Ovary (tissue), 9 donors: ENCODE measurements around the gene RXFP4. TPM values are rescaled to one million over a fixed set of nuclear protein-coding genes. Genes with fewer than 3 reads are reported as not detected.

Source experiments
- DNase-seq, 5 donors: peaks; one replicate each; pipeline ENCODE4 v3.0.0-alpha.2; 2019 to 2020
- H3K27ac ChIP-seq, 2 donors: fragments of 200-600 bp; one replicate each; pipeline versions ENCODE4 v1.5.1 to v1.8.0; 2019 to 2022
- H3K27me3 ChIP-seq: fragments of 200-600 bp; one replicate; pipeline ENCODE4 v1.8.0; 2022
- H3K36me3 ChIP-seq: fragments of 200-600 bp; sonication (generic); one replicate; pipeline ENCODE4 v1.5.1; 2019
- H3K4me1 ChIP-seq: one replicate; pipeline ENCODE4 v1.8.1; 2013; ENCODE audit warnings: mild to moderate bottlenecking, moderate library complexity; ENCODE audit not compliant: insufficient read depth
- H3K4me3 ChIP-seq: fragments of 200-600 bp; sonication (generic); one replicate; pipeline ENCODE4 v1.5.1; 2017
- H3K9me3 ChIP-seq, 2 donors: fragments of 200-600 bp in 1 of 2; sonication (generic) in 1 of 2; one replicate each; pipeline versions ENCODE4 v1.5.1 to v1.8.1; 2013 to 2019; ENCODE audit warnings: mild to moderate bottlenecking in 1 of 2, moderate library complexity in 1 of 2
- EP300 ChIP-seq: sonication (generic); formaldehyde crosslinking; IDR thresholded peaks from one replicate; pipeline ENCODE4 v1.6.1; 2017; ENCODE audit warnings: antibody characterized with exemption
- POLR2A ChIP-seq: fragments of 450-650 bp; IDR thresholded peaks from one replicate; pipeline ENCODE4 v1.6.1; 2017; ENCODE audit warnings: antibody characterized with exemption, mild to moderate bottlenecking, moderate library complexity
- WGBS, 3 donors: extraction: QIAGEN DNeasy Blood & Tissue Kit in 1 of 3; methylation state at CpG; one replicate each; pipeline versions ENCODE4 v1.1.5 to v1.1.7; 2013 to 2017; 5-methylcytosine and 5-hydroxymethylcytosine counted together
- intact Hi-C, 4 donors: fragments of 100-400 bp; cut with DNase I; formaldehyde crosslinking; loops; one replicate each; pipeline versions ENCODE4 v1.11.0 to v1.15.1; 2022 to 2023
- polyA plus RNA-seq, 2 donors: library from polyadenylated mRNA; stranded (reverse); fragments of 200-250 nt in 1 of 2; fragments of 350-450 nt in 1 of 2; fragmentation: Illumina TruSeq in 1 of 2; extraction: RNeasy Lipid Tissue Mini Kit (QIAGEN cat#74804) in 1 of 2; gene quantifications; one replicate each; pipeline ENCODE4 v1.2.3, GENCODE V29; 2013 to 2014
- total RNA-seq, 7 donors: library from RNA; depleted of rRNA in 2 of 7; stranded (reverse); fragments of >200 nt in 2 of 7; fragmentation: NEBNext Ultra II Directional in 3 of 7; extraction: Animal tissue kit (Norgen Biotek cat#: 25700) in 3 of 7; gene quantifications; one replicate each; pipeline versions ENCODE4 v1.1.0 to v1.2.4, GENCODE V29; 2016 to 2023
- TF ChIP-seq, protein P1 (sequence below), 3 donors: fragments of 450-650 bp in 2 of 3; fragments of 200-600 bp in 1 of 3; IDR thresholded peaks; one replicate each; pipeline versions ENCODE4 v1.5.1 to v1.8.0; 2016 to 2022; ENCODE audit warnings: antibody characterized with exemption in 3 of 3, mild to moderate bottlenecking in 1 of 3
- donor health status: DM: no; HTN: no; CAD: no; lungs with moderate emphysema.
- donor health status: DM: no; HTN: no; CAD: no.
- donor health status: Bipolar disorder and iron deficiency.
- donor health status: DM: yes; HTN: yes; CAD: no.
- donor health status: DM: no; HTN: no; CAD: no.
- donor health status: DM: yes; HTN: yes; CAD: no.

The RXFP4 gene
- total and polyA plus RNA-seq, 9 donors = not detected

- intact Hi-C loops = no loop called here
- TF ChIP-seq EP300 = no peak
- TF ChIP-seq POLR2A = no peak
- TF ChIP-seq, protein P1, sequence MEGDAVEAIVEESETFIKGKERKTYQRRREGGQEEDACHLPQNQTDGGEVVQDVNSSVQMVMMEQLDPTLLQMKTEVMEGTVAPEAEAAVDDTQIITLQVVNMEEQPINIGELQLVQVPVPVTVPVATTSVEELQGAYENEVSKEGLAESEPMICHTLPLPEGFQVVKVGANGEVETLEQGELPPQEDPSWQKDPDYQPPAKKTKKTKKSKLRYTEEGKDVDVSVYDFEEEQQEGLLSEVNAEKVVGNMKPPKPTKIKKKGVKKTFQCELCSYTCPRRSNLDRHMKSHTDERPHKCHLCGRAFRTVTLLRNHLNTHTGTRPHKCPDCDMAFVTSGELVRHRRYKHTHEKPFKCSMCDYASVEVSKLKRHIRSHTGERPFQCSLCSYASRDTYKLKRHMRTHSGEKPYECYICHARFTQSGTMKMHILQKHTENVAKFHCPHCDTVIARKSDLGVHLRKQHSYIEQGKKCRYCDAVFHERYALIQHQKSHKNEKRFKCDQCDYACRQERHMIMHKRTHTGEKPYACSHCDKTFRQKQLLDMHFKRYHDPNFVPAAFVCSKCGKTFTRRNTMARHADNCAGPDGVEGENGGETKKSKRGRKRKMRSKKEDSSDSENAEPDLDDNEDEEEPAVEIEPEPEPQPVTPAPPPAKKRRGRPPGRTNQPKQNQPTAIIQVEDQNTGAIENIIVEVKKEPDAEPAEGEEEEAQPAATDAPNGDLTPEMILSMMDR (IDR thresholded peaks at IDR 0.05) = no peak
- WGBS, 3 donors = 93 to 94% (median 93%) methylated on average over 12 of the region's 12 CpGs
- no peaks in the 10 kb centered on the region for H3K36me3 ChIP-seq
- H3K4me3 ChIP-seq = no peak overlapping the region
- no peak overlapping the region for H3K27ac ChIP-seq
- no peaks in the 10 kb centered on the region for H3K4me1 ChIP-seq
- H3K9me3 ChIP-seq = no peaks in the 10 kb centered on the region
- no peaks in the 10 kb centered on the region for H3K27me3 ChIP-seq
- DNase-seq = no peak
Measured at GRCh38 chr1:155904261-155904660, 37.2 kb upstream of the RXFP4 start.

DNA sequence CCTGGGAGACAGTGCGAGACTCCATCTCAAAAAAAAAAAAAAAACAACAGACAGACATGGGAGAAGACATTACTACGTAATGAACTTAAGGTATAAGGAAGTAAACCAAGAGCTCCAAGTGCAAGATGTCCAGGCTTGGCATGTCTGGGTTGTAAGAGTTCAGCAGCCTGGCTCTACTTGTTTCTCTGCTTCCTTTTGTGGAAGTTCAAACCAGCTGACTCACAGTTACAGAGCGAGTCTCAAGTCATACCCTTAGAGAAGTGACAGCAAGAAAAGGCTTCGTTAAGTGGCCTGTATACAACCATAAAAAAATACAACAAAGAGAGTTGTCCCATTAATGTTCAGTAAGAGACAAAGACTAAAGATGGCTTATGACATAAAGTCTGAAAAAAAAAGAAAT lies 31.5 kb upstream of the RXFP4 start:
- H3K9me3 ChIP-seq = no peaks in the 10 kb centered on the region
- intact Hi-C loops = no loop called here
- H3K36me3 ChIP-seq = no peaks in the 10 kb centered on the region
- no peak overlapping the region for H3K27ac ChIP-seq
- WGBS, 3 donors = 83 to 91% (median 88%) methylated on average over 4 of the region's 4 CpGs
- TF ChIP-seq POLR2A (no peak), EP300 (no peak)
- TF ChIP-seq, protein P1 (IDR thresholded peaks at IDR 0.05) = no peak
- DNase-seq = no peak
- H3K27me3 ChIP-seq = no peaks in the 10 kb centered on the region
- no peaks in the 10 kb centered on the region for H3K4me1 ChIP-seq
- H3K4me3 ChIP-seq = no peak overlapping the region

DNA sequence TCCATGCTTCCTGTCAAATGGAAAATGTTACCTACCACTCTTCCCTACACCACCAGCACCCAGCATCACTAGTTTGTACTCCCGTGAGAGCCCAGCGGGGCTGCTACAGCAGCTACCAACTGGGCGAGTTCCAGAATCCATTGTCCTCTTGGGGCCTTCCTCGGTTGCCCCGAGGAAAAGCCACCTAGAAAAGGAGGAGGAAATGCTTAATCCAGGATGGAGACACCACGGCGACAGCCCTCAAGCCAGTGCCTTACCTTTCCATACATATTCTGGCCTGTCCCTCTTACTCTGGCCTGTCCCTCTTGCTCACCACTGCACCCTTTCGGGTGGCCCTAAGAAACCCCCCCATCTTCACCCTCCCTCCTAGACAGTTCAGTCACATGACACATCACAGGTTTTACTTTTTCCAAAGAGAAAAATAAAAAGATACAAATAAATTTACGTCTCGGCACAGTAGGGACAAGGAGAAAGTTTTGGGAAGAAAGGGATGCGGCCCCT lies 30.8 kb upstream of the RXFP4 start:
- intact Hi-C loops = no loop called here

DNA sequence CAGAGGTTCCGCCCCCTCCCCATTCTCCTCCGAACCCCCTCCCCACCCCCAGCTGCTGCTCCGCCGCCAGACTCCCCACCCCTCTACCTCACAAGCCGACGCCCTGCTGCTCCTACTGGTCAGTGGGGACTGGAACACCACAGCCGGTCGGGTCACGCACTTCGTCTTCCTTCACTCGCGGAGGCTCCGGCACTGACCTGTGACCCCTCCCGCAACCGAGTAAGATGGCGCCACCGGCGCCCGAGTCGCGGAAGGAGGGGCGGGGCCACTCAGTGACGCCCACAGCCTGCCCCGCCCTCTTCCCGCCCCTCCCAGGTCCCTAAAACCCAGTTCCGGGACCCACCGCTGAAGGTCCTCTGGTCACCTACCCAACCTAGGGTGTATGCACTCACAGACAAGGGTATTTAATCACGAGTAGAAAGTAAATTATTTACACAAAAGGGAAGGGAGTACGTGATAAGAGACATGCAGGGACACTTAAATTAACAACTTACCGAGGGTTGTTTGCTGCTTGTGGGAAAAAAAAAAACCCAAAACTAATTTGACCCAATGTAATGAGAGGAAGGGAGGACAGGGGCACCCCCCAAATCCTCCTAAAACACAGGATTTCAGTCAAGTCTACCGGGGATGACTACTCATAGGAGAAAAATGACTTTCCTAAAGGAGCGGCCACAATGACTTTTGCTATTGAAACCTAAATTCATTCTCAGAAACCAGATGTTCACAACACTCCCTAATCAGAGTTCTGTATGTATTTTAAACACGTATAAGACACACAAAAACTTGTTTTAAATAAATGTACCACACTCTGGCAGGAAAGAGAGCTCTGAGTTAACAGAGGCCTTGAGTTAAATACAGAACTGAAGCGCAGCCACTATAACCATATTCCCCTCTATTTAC lies 30.0 kb upstream of the RXFP4 start, which contains the start of gene RIT1:
TSS of gene RIT1 (minus strand) at position 194 of the 900 bp plus-strand sequence. CDS start 588 bp downstream, outside the sequence.
- Histone ChIP-seq H3K36me3 (no peaks in the 10 kb centered on the region), H3K4me3 (peak within 1 kb of the TSS; percentile 69), H3K27me3 (no peaks in the 10 kb centered on the region), H3K9me3 (no peaks in the 10 kb centered on the region), H3K4me1 (no peaks in the 10 kb centered on the region), H3K27ac (peak within 1 kb of the TSS; percentile 76 to 93)
- 4 to 5% (median 5%) methylated on average over 34 of the region's 34 CpGs for WGBS, 3 donors
- intact Hi-C loops = no loop called here
- peak; percentile 84 to 91 (median 89) for DNase-seq
- TF ChIP-seq EP300 (no peak), POLR2A (peak; percentile 59)
- TF ChIP-seq, protein P1 (IDR thresholded peaks at IDR 0.05) = peak in 1 of 3 donors; percentile 21

More for the DNA sequence above, 30.8 kb upstream of the RXFP4 start:
- Histone ChIP-seq H3K9me3 (no peaks in the 10 kb centered on the region), H3K27ac (peak overlapping the region; percentile 76 to 93), H3K36me3 (no peaks in the 10 kb centered on the region), H3K27me3 (no peaks in the 10 kb centered on the region), H3K4me3 (peak overlapping the region; percentile 69), H3K4me1 (no peaks in the 10 kb centered on the region)
- WGBS, 3 donors = 1 to 3% (median 1%) methylated on average over 11 of the region's 11 CpGs
- peak in 4 of 5 donors; percentile 25 to 42 (median 40) for DNase-seq
- TF ChIP-seq, protein P1 (IDR thresholded peaks at IDR 0.05) = no peak
